Body of pancreas (tissue), 4 donors: ENCODE results near the gene TPRKB. TPM values are rescaled to one million over a fixed set of nuclear protein-coding genes. Genes with fewer than 3 reads are reported as not detected.
"Not testable (repeated sequence)": the region's sequence is repeated elsewhere in the genome, so short reads cannot be mapped to it uniquely, and the experiment has no call there.

Experiments used
- ATAC-seq: fragments of 150-250 bp; one replicate; pipeline ENCODE4 v1.9.1; 2016
- DNase-seq, 4 donors: peaks; one replicate each; pipeline ENCODE4 v3.0.0-alpha.2; 2019
- H3K27ac ChIP-seq, 4 donors: fragments of 200-600 bp; sonication (generic); 1 replicate in 3 of 4; 2 replicates in 1 of 4; pipeline versions ENCODE4 v1.5.1 to v1.6.1; 2016 to 2019; ENCODE audit warnings: mild to moderate bottlenecking in 1 of 4, mixed read lengths in 1 of 4, moderate library complexity in 1 of 4
- H3K27me3 ChIP-seq, 2 donors: fragments of 200-600 bp; sonication (generic); one replicate each; pipeline ENCODE4 v1.6.0; 2016; ENCODE audit warnings: mild to moderate bottlenecking in 1 of 2
- H3K36me3 ChIP-seq, 2 donors: fragments of 200-600 bp; sonication (generic); replicated peaks in 1 of 2; 2 replicates each; pipeline ENCODE4 v1.5.1; 2016; ENCODE audit warnings: low read depth in 2 of 2; ENCODE audit not compliant: insufficient read depth in 1 of 2
- H3K4me1 ChIP-seq: fragments of 200-600 bp; sonication (generic); one replicate; pipeline ENCODE4 v1.6.0; 2016
- H3K4me3 ChIP-seq, 2 donors: fragments of 200-600 bp; sonication (generic); 1 replicate in 1 of 2; 2 replicates in 1 of 2; pipeline ENCODE4 v1.5.1; 2016 to 2019
- H3K9me3 ChIP-seq, 3 donors: fragments of 200-600 bp; sonication (generic); 1 replicate in 2 of 3; 2 replicates in 1 of 3; pipeline ENCODE4 v1.5.1; 2016
- POLR2A ChIP-seq, 3 donors: fragments of 450-650 bp; IDR thresholded peaks; one replicate each; pipeline ENCODE4 v1.6.1; 2016; ENCODE audit warnings: antibody characterized with exemption in 3 of 3, mild to moderate bottlenecking in 2 of 3
- WGBS, 2 donors: methylation state at CpG; one replicate each; pipeline ENCODE4 v1.1.5; 2017; 5-methylcytosine and 5-hydroxymethylcytosine counted together
- intact Hi-C: fragments of 100-400 bp; cut with DNase I; formaldehyde crosslinking; loops from one replicate; pipeline ENCODE4 v1.15.1; 2023
- total RNA-seq, 2 donors: library from RNA; depleted of rRNA; stranded (reverse); fragments of >200 nt; gene quantifications; one replicate each; pipeline ENCODE4 v1.1.0, GENCODE V29; 2016
- TF ChIP-seq, protein P1 (sequence below), 7 experiments: fragments of 450-650 bp in 4 of 7; fragments of 200-600 bp in 3 of 7; sonication (generic) in 3 of 7; IDR thresholded peaks; one replicate each; pipeline ENCODE4 v1.5.1; 2016 to 2019; ENCODE audit warnings: antibody characterized with exemption in 7 of 7

Gene TPRKB
- total RNA-seq, 2 donors from 2014 or later = 12.5 to 14.5 TPM

GRCh38 chr2:73766349-73766748 lies 29.2 kb upstream of the TPRKB start:
- H3K4me3 ChIP-seq = no peak overlapping the region
- H3K9me3 ChIP-seq = no peaks in the 10 kb centered on the region
- no peak for ATAC-seq
- H3K36me3 ChIP-seq = peaks cover 0 to 33% of the 10 kb centered on the region in 2 donors
- no peak overlapping the region for H3K27ac ChIP-seq
- TF ChIP-seq, protein P1, sequence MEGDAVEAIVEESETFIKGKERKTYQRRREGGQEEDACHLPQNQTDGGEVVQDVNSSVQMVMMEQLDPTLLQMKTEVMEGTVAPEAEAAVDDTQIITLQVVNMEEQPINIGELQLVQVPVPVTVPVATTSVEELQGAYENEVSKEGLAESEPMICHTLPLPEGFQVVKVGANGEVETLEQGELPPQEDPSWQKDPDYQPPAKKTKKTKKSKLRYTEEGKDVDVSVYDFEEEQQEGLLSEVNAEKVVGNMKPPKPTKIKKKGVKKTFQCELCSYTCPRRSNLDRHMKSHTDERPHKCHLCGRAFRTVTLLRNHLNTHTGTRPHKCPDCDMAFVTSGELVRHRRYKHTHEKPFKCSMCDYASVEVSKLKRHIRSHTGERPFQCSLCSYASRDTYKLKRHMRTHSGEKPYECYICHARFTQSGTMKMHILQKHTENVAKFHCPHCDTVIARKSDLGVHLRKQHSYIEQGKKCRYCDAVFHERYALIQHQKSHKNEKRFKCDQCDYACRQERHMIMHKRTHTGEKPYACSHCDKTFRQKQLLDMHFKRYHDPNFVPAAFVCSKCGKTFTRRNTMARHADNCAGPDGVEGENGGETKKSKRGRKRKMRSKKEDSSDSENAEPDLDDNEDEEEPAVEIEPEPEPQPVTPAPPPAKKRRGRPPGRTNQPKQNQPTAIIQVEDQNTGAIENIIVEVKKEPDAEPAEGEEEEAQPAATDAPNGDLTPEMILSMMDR (IDR thresholded peaks at IDR 0.05) = no peak
- no peak for TF ChIP-seq POLR2A (IDR thresholded peaks at IDR 0.05)
- no peaks in the 10 kb centered on the region for H3K4me1 ChIP-seq
- no peaks in the 10 kb centered on the region for H3K27me3 ChIP-seq
- 89 to 90% methylated on average over 1 of the region's 1 CpG for WGBS, 2 donors
- intact Hi-C loops = no loop called here
- DNase-seq = no peak

DNA sequence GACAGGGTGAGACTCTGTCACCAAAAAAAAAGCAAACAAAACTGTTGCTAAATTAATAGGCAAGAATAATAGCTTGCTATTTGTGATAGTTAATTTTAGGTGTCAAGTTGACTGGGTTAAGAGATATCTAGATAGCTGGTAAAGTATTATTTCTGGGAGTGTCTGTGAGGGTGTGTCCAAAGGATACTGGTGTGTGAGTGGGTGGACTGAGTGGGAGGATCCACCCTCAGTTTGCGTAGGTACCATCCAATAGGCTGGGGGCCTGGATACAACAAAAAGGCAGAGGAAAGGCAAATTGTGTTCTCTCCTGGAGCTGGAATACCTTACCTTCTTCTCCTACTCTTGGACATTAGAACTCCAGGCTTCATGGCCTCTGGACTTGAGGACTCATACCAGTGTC lies 27.8 kb upstream of the TPRKB start:
- DNase-seq (no peak), ATAC-seq (no peak)
- H3K9me3 ChIP-seq = no peaks in the 10 kb centered on the region
- no peaks in the 10 kb centered on the region for H3K27me3 ChIP-seq
- 91 to 94% methylated on average over 1 of the region's 1 CpG for WGBS, 2 donors
- no peak overlapping the region for H3K4me3 ChIP-seq
- intact Hi-C loops = no loop called here
- no peak overlapping the region for H3K27ac ChIP-seq
- TF ChIP-seq, protein P1 (IDR thresholded peaks at IDR 0.05) = no peak
- no peak for TF ChIP-seq POLR2A (IDR thresholded peaks at IDR 0.05)
- no peaks in the 10 kb centered on the region for H3K4me1 ChIP-seq
- H3K36me3 ChIP-seq = peaks cover 0 to 38% of the 10 kb centered on the region in 2 donors

DNA sequence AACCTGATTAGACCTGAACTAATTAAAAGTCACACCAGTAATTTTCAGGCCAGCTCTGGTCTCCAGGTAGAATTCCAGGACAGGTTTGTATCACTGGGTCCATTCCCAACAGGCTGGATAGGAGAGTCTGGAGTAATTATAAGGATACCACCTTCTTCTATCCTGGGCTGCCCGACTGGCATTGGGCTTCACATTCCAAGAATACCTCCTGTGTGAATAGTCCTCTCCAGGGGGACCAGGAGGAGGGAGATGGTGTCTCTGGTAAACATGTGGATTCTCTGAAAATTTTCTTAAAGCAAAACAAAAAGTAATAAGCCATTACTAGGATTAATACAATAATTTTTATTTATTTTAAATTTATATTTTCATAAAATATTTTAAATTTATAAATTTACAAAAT lies 25.4 kb upstream of the TPRKB start:
- Histone ChIP-seq H3K36me3 (peaks cover 0 to 29% of the 10 kb centered on the region in 2 donors), H3K9me3 (no peaks in the 10 kb centered on the region), H3K27me3 (no peaks in the 10 kb centered on the region), H3K27ac (no peak overlapping the region), H3K4me3 (no peak overlapping the region), H3K4me1 (no peaks in the 10 kb centered on the region)
- no peak for TF ChIP-seq POLR2A (IDR thresholded peaks at IDR 0.05)
- TF ChIP-seq, protein P1 (IDR thresholded peaks at IDR 0.05) = no peak
- ATAC-seq (no peak), DNase-seq (no peak)
- intact Hi-C loops = no loop called here
- WGBS, 2 donors = 85 to 93% methylated on average over 1 of the region's 1 CpG

- 100% methylated on average over 2 of the region's 2 CpGs for WGBS, 2 donors
- Histone ChIP-seq H3K9me3 (no peaks in the 10 kb centered on the region), H3K27me3 (no peaks in the 10 kb centered on the region), H3K27ac (no peak overlapping the region), H3K4me1 (no peaks in the 10 kb centered on the region), H3K4me3 (no peak overlapping the region), H3K36me3 (peaks cover 0 to 22% of the 10 kb centered on the region in 2 donors)
- intact Hi-C loops = no loop called here
- TF ChIP-seq POLR2A (IDR thresholded peaks at IDR 0.05) = no peak
- TF ChIP-seq, protein P1 (IDR thresholded peaks at IDR 0.05) = no peak
- DNase-seq (no peak), ATAC-seq (no peak)
Observed at GRCh38 chr2:73759904-73760303, 22.8 kb upstream of the TPRKB start.

DNA sequence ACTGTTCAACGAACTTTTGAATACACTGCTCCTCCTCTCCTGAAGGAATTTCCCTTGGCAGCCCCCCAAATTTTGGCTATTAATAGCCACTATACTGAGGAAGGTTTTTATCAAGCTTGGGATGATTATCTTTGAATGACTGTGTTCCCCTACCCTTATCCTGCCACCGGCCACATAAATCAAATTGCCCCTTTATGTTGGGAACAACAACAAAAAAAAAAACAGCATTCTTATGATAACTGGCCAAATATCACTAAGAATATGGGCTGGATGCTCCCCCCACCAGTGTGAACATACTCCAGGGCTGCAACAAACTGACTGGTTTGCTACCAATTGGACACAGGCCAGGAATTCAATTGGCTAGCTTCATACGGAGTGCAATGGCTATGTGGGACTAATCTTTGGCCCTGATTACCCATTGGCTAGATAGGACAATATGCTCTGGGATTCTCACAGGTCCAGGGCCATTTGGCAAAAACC lies 22.2 kb upstream of the TPRKB start:
- 2 to 10% methylated on average over 3 of the region's 3 CpGs for WGBS, 2 donors
- H3K36me3 ChIP-seq = peaks cover 0 to 17% of the 10 kb centered on the region in 2 donors
- DNase-seq (peak in 2 of 4 donors; percentile 10 to 18), ATAC-seq (no peak)
- no peak for TF ChIP-seq POLR2A (IDR thresholded peaks at IDR 0.05)
- TF ChIP-seq, protein P1 (IDR thresholded peaks at IDR 0.05) = no peak
- intact Hi-C loops = no loop called here
- no peak overlapping the region for H3K27ac ChIP-seq
- H3K4me3 ChIP-seq = no peak overlapping the region
- no peaks in the 10 kb centered on the region for H3K4me1 ChIP-seq
- no peaks in the 10 kb centered on the region for H3K9me3 ChIP-seq
- H3K27me3 ChIP-seq = no peaks in the 10 kb centered on the region

DNA sequence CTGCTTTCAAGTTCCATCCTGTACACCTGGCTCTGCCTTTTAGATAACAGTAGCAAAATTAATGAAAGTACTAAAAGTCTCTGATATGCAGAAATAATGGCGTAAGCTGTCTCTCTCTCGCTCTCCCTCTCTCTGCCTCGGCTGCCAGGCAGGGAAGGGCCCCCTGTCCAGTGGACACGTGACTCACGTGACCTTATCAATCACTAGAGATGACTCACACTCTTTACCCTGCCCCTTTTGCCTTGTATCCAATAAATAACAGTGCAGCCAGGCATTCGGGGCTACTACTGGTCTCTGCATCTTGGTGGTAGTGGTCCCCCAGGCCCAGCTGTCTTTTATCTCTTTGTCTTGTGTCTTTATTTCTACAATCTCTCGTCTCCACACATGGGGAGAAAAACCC lies 17.2 kb upstream of the TPRKB start:
- H3K36me3 ChIP-seq, H3K4me1 ChIP-seq, ATAC-seq, H3K27me3 ChIP-seq, H3K9me3 ChIP-seq, H3K27ac ChIP-seq, H3K4me3 ChIP-seq, intact Hi-C loops, DNase-seq: not testable (repeated sequence)
- 89 to 90% methylated on average over 7 of the region's 7 CpGs for WGBS, 2 donors
